Transverse colon (tissue), 4 donors: Measurements from ENCODE around the gene OSCP1.
"Not testable (repeated sequence)": the region's sequence is repeated elsewhere in the genome, so short reads cannot be mapped to it uniquely, and the experiment has no call there.

Experiments used
- POLR2A ChIP-seq: fragments of 450-650 bp; IDR thresholded peaks from one replicate; pipeline ENCODE4 v1.6.1; 2016; ENCODE audit warnings: antibody characterized with exemption, mild to moderate bottlenecking, moderate library complexity
- POLR2AphosphoS5 ChIP-seq, 3 donors: sonication (generic); formaldehyde crosslinking; IDR thresholded peaks; one replicate each; pipeline ENCODE4 v1.6.1; 2016; ENCODE audit warnings: antibody characterized with exemption in 3 of 3
- TF ChIP-seq, protein P1 (sequence below), 5 experiments: fragments of 200-600 bp in 3 of 5; fragments of 450-650 bp in 2 of 5; sonication (generic) in 3 of 5; IDR thresholded peaks; 1 replicate in 2 of 5; 2 replicates in 3 of 5; pipeline ENCODE4 v1.5.1; 2016 to 2017; ENCODE audit warnings: antibody characterized with exemption in 5 of 5, inconsistent platforms in 3 of 5, mild to moderate bottlenecking in 2 of 5, moderate library complexity in 1 of 5

DNA sequence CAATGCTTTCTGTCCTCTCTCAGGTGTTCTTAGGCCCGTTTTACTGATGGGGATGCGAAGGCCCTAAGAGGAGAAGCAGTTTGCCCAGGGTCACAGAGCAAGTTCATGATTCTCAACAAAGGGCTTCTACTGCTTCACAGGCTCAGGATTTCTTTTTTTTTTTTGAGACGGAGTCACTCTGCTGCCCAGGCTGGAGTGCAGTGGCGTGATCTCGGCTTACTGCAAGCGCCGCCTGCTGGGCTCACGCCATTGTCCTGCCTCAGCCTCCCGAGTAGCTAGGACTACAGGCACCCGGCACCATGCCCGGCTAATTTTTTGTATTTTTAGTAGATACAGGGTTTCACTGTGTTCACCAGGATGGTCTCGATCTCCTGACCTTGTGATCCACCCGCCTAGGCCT lies 27.4 kb upstream of the OSCP1 start:
- not testable (repeated sequence) for TF ChIP-seq POLR2A; POLR2AphosphoS5 (IDR thresholded peaks at IDR 0.05)
- TF ChIP-seq, protein P1, sequence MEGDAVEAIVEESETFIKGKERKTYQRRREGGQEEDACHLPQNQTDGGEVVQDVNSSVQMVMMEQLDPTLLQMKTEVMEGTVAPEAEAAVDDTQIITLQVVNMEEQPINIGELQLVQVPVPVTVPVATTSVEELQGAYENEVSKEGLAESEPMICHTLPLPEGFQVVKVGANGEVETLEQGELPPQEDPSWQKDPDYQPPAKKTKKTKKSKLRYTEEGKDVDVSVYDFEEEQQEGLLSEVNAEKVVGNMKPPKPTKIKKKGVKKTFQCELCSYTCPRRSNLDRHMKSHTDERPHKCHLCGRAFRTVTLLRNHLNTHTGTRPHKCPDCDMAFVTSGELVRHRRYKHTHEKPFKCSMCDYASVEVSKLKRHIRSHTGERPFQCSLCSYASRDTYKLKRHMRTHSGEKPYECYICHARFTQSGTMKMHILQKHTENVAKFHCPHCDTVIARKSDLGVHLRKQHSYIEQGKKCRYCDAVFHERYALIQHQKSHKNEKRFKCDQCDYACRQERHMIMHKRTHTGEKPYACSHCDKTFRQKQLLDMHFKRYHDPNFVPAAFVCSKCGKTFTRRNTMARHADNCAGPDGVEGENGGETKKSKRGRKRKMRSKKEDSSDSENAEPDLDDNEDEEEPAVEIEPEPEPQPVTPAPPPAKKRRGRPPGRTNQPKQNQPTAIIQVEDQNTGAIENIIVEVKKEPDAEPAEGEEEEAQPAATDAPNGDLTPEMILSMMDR (IDR thresholded peaks at IDR 0.05) = not testable (repeated sequence)
